Smooth muscle cell (in vitro differentiated cells): ENCODE measurements around the gene DIAPH3. TPM values are rescaled to one million over a fixed set of nuclear protein-coding genes. Genes with fewer than 3 reads are reported as not detected.
A peak's percentile ranks its signal among the peaks of the same experiment; 100 is the strongest.

ENCODE experiments used
- DNase-seq: peaks from one replicate; lab custom pipeline; 2025; ENCODE audit not compliant: unreplicated experiment; lab: John Stamatoyannopoulos, UW
- H2AFZ ChIP-seq: fragments of 200-600 bp; sonication (generic); 2 replicates; pipeline ENCODE4 v1.6.0; 2016; ENCODE audit warnings: antibody characterized with exemption, low read depth, mild to moderate bottlenecking
- H3F3A ChIP-seq: fragments of 200-600 bp; sonication (generic); 2 replicates; pipeline ENCODE4 v1.6.0; 2017; ENCODE audit warnings: antibody characterized with exemption, low read depth
- H3K27ac ChIP-seq: fragments of 200-600 bp; sonication (generic); 2 replicates; pipeline ENCODE4 v1.5.1; 2016; ENCODE audit warnings: low read depth, mild to moderate bottlenecking
- H3K27me3 ChIP-seq: fragments of 200-600 bp; sonication (generic); 2 replicates; pipeline ENCODE4 v1.6.1; 2016; ENCODE audit warnings: low read depth, mild to moderate bottlenecking
- H3K36me3 ChIP-seq: fragments of 200-600 bp; sonication (generic); 2 replicates; pipeline ENCODE4 v1.5.1; 2016; ENCODE audit warnings: low read depth
- H3K4me1 ChIP-seq: fragments of 200-600 bp; sonication (generic); 2 replicates; pipeline ENCODE4 v1.5.1; 2016; ENCODE audit warnings: low read depth
- H3K4me2 ChIP-seq: fragments of 200-600 bp; sonication (generic); 2 replicates; pipeline ENCODE4 v1.6.0; 2016; ENCODE audit warnings: mild to moderate bottlenecking
- H3K4me3 ChIP-seq: fragments of 200-600 bp; sonication (generic); 2 replicates; pipeline ENCODE4 v1.5.1; 2016; ENCODE audit warnings: mild to moderate bottlenecking
- H3K79me2 ChIP-seq: fragments of 200-600 bp; sonication (generic); 2 replicates; pipeline ENCODE4 v1.6.0; 2016; ENCODE audit warnings: low read depth, mild to moderate bottlenecking
- H3K9ac ChIP-seq: fragments of 200-600 bp; sonication (generic); 2 replicates; pipeline ENCODE4 v1.6.0; 2016; ENCODE audit warnings: low read depth
- H3K9me3 ChIP-seq: fragments of 200-600 bp; sonication (generic); replicated peaks from 2 replicates; pipeline ENCODE4 v1.5.1; 2016; ENCODE audit warnings: low read depth
- H4K20me1 ChIP-seq: fragments of 200-600 bp; sonication (generic); 2 replicates; pipeline ENCODE4 v1.6.0; 2016; ENCODE audit warnings: low read depth
- CTCF ChIP-seq: fragments of 200-600 bp; sonication (generic); IDR thresholded peaks from 2 replicates; pipeline ENCODE4 v1.5.1; 2017; ENCODE audit warnings: borderline replicate concordance, mild to moderate bottlenecking, antibody characterized with exemption; ENCODE audit not compliant: insufficient read depth, poor library complexity, severe bottlenecking
- WGBS: methylation state at CpG from one replicate; pipeline ENCODE4 v1.1.7; 2016; ENCODE audit warnings: low lambda C conversion rate; 5-methylcytosine and 5-hydroxymethylcytosine counted together
- polyA plus RNA-seq: library from polyadenylated mRNA; unstranded; fragments of >200 nt; fragmentation: Nextera tagmentation; extraction: Ambion mirVana; gene quantifications from 2 replicates; pipeline ENCODE4 v1.2.1, GENCODE V29; 2016
- total RNA-seq: library from RNA; depleted of rRNA; stranded (reverse); fragments of >200 nt; gene quantifications from 2 replicates; pipeline ENCODE4 v1.2.3, GENCODE V29; 2014

The DIAPH3 gene
- total and polyA plus RNA-seq, 2 experiments from 2014 or later, result 6.8 to 9.5 TPM

GRCh38 chr13:59677966-59678814 lies 485.5 kb downstream of the DIAPH3 start:
- Histone ChIP-seq H3K27me3 (no peaks in the 10 kb centered on the region), H3F3A (no peaks in the 10 kb centered on the region), H3K36me3 (no peaks in the 10 kb centered on the region), H3K9ac (no peak overlapping the region), H3K4me1 (peaks cover 11% of the 10 kb centered on the region), H3K4me2 (no peak overlapping the region), H2AFZ (no peak overlapping the region), H3K4me3 (no peak overlapping the region), H3K79me2 (no peaks in the 10 kb centered on the region), H3K27ac (no peak overlapping the region), H3K9me3 (no peaks in the 10 kb centered on the region), H4K20me1 (no peaks in the 10 kb centered on the region)
- WGBS, result 85% methylated on average over 6 of the region's 6 CpGs
- TF ChIP-seq CTCF, result peak; percentile 86
- no peak for DNase-seq

- Histone ChIP-seq H3K4me3 (no peak overlapping the region), H3K9me3 (no peaks in the 10 kb centered on the region), H3F3A (no peaks in the 10 kb centered on the region), H2AFZ (no peak overlapping the region), H3K9ac (no peak overlapping the region), H3K27me3 (no peaks in the 10 kb centered on the region), H3K27ac (no peak overlapping the region), H4K20me1 (no peaks in the 10 kb centered on the region), H3K36me3 (no peaks in the 10 kb centered on the region), H3K79me2 (no peaks in the 10 kb centered on the region), H3K4me2 (no peak overlapping the region), H3K4me1 (peaks cover 11% of the 10 kb centered on the region)
- DNase-seq, result no peak
- TF ChIP-seq CTCF, result no peak
Measured at GRCh38 chr13:59677430-59677829, 486.3 kb downstream of the DIAPH3 start.

GRCh38 chr13:59674616-59675015 lies 489.1 kb downstream of the DIAPH3 start:
- Histone ChIP-seq H3K9me3 (no peaks in the 10 kb centered on the region), H3F3A (no peaks in the 10 kb centered on the region), H3K4me2 (no peak overlapping the region), H3K27me3 (no peaks in the 10 kb centered on the region), H3K36me3 (no peaks in the 10 kb centered on the region), H3K27ac (no peak overlapping the region), H3K4me3 (no peak overlapping the region), H2AFZ (no peak overlapping the region), H3K4me1 (peaks cover 11% of the 10 kb centered on the region), H4K20me1 (no peaks in the 10 kb centered on the region), H3K9ac (no peak overlapping the region), H3K79me2 (no peaks in the 10 kb centered on the region)
- 97% methylated on average over 1 of the region's 1 CpG for WGBS
- DNase-seq, result no peak
- no peak for TF ChIP-seq CTCF

- Histone ChIP-seq H3K27me3 (no peaks in the 10 kb centered on the region), H2AFZ (no peak overlapping the region), H3K9ac (no peak overlapping the region), H3F3A (no peaks in the 10 kb centered on the region), H3K4me1 (no peaks in the 10 kb centered on the region), H3K36me3 (no peaks in the 10 kb centered on the region), H3K27ac (no peak overlapping the region), H3K4me3 (no peak overlapping the region), H3K79me2 (no peaks in the 10 kb centered on the region), H3K9me3 (no peaks in the 10 kb centered on the region), H4K20me1 (no peaks in the 10 kb centered on the region), H3K4me2 (no peak overlapping the region)
- DNase-seq, result no peak
- no peak for TF ChIP-seq CTCF
- 94% methylated on average over 1 of the region's 1 CpG for WGBS
Measured at GRCh38 chr13:59673286-59673685, 490.4 kb downstream of the DIAPH3 start.
